ENCODE data around the gene EBPL. TPM values are rescaled to one million over a fixed set of nuclear protein-coding genes. Genes with fewer than 3 reads are reported as not detected.
A peak's percentile ranks its signal among the peaks of the same experiment; 100 is the strongest.
"Not testable (repeated sequence)": the region's sequence is repeated elsewhere in the genome, so short reads cannot be mapped to it uniquely, and the experiment has no call there.

EBPL gene
- total RNA-seq: 40.4 TPM

GRCh38 chr13:49690995-49691784 is at the start of gene EBPL:
TSS of gene EBPL (minus strand) at chr13:49691486. CDS start at chr13:49691424, 62 bp downstream.
- peak; percentile 85 for DNase-seq

DNA sequence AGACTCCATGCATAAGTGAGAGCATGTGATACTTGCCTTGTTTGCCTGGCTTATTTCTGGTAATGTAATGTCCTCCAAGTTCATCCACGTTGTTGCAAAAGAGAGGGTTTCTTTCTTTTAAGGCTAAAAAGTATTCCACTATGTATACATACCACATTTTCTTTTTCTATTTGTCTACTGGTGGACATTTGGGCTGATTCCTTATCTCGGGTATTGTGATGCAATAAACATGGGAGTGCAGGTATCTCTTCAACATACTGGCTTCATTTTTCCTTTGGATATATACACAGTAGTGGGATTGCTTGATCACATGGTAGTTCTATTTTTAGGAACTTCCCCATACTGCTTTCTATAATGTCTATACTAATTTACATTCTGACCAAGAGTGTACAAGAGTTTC is 49.6 kb upstream of the EBPL start:
- no peak for DNase-seq

- DNase-seq: no peak
These were observed 48.4 kb upstream of the EBPL start for GRCh38 chr13:49739498-49740187.

DNA sequence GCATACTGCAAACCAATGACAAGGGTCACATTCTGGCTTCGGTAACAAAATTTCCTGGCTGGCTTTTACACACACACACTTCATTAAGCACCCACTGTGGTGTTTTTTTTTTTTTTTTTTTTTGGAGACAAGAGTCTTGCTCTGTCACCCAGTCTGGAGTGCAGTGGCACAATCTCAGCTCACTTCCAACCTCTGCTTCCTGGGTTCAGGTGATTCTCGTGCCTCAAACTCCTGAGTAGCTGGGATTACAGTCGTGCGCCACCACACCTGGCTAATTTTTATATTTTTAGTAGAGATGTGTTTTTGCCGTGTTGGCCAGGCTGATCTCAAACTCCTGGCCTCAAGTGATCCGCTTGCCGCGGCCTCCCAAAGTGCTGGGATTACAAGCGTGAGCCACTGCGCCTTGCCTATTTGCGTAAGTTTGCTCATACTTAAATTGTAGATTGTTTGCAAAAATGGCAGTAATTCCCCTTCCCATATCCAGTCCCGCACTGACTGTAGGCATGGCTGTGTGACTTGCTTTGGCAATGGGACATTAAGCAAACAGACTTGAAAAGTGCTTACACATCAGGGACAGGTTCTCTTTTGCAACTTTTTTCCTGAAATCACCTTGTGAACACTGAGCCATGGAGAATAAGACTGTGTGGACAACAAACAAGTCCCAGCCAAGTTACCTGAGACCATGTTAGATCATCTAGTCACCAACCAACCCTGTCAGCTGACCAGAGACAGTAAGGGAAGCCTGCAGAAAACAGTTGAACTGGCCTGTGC is 42.1 kb upstream of the EBPL start:
- DNase-seq: no peak

DNA sequence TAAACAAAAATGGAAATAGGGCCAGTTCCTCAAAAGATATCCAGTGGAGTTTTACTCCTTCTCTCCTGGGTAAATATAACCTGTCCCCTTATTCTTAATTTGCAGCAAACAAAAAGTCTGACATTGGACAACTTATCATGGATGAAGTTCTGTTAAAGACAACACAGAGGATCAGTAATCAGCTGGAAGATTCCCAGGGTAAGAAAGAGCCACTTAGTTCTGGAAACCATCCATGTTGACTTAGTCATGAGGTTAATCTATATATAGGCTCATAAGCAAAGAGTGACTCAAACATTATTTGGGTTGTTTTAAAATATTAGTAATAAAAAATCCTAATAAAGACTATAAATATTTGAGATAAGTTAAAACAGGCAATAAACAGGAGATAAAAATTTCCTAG is 40.5 kb upstream of the EBPL start:
- DNase-seq: no peak

GRCh38 chr13:49716615-49717014 is 25.3 kb upstream of the EBPL start:
- no peak for DNase-seq

GRCh38 chr13:49714757-49715156 is 23.5 kb upstream of the EBPL start:
- no peak for DNase-seq

DNA sequence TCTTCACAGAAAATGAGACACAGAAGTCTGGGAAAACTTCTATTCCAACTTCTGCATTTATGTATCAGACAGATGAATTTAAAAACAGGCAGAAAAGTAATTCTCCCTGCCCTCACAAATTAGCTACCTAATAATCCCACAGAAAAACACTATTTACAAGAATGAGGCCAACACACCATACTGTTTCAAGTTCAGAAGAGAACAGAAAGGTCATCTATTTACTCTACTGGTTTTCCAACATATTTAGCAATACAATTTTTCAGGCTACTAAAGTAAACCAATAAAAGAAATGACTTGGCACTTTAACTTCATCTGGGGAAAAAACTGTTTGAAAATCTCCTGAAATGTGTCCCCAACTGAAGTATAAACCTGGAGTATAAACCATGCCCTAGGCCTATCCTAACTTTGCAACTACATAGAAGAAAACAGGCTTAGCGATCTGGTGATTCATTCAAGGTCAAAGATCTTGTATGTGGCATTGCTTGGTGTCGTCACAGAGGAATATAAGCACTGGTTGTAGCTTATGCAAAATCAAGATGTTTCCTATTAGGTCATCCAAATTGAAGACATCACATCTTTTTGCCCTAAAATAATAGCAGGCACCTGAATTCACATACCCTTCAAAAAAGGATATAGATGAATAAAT is 20.1 kb upstream of the EBPL start:
- DNase-seq: no peak

DNA sequence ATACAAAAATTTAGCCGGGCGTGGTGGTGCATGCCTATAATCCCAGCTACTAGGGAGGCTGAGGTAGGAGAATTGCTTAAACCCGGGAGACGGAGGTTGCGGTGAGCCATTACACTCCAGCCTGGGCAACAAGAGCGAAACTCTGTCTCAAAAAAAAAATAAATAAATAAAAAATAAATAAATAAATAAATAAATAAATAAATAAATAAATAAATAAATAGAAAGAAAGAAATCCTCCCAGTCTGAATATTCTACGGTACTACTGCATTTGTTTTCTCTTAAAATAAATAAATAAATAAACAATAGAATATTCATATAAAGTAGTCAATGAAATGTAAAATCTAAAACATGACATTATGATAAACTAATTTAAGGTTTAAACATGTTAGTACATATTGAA is 13.0 kb upstream of the EBPL start:
- not testable (repeated sequence) for DNase-seq

- DNase-seq: no peak
These were observed 10.2 kb upstream of the EBPL start for GRCh38 chr13:49701491-49701890.

GRCh38 chr13:49697468-49697867 is 6.2 kb upstream of the EBPL start:
- DNase-seq: no peak

- no peak for DNase-seq
These were observed 3.2 kb upstream of the EBPL start for GRCh38 chr13:49694446-49694845.

DNA sequence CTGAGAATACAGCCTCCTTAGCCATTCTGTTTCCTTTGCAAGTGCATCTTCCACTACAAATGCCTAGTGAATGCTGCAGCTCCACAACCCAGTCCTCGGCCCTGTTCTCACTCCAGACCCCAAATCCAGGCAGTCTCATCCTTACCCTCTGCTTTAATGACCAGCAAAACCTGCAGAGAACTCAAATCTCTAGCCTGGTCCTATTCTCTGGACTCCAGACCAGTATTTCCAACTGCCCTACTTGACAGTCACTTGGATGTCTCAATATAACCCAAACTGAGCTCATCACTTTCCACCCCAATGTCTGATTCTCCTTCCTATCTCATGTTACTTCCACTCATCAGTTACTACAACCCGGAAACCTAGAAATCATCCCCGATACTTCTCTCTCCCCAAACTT is 2.6 kb upstream of the EBPL start:
- no peak for DNase-seq

GRCh38 chr13:49693191-49693733 is 2.0 kb upstream of the EBPL start:
- DNase-seq: no peak

GRCh38 chr13:49690133-49690994 is 922 bp downstream of the EBPL start:
- DNase-seq: no peak

DNA sequence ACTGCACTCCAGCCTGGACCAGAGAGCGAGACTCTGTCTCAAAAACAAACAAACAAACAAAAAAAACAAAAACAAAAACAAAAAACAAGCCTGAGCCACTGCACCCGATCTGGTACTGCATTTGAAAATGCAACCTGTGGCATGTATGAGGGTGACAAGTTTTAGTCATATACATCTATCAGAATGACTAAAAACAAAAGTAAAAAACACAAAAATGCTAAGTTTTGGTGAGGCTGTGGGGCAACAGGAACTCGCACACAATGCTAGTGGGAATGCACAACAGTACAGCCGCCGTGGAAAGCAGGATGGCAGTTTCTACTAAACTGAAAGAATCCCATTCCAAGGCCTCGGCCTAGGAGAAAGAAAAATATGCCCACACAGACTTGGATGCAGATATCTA is 7.8 kb downstream of the EBPL start:
- no peak for DNase-seq

GRCh38 chr13:49681842-49682435 is 9.3 kb downstream of the EBPL start:
- no peak for DNase-seq

DNA sequence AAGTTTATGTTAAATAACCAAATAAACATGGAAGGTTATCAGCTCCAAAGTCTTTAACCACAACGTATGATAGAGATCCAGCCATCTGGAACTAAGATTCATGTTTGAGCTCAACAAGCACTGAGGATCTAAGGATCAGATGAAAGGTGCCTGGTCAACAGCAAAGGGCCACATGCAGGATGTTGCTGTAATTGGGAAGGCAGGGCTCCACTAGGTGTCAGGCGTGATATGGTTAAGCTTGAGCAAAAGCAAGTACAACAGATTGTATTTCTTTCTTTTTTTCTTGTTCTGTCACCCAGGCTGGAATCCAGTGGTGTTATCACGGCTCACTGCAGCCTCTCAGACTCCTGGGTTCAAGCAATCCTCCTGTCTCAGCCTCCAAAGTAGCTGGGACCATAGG is 12.0 kb downstream of the EBPL start:
- no peak for DNase-seq

- no peak for DNase-seq
These were observed 12.9 kb downstream of the EBPL start for GRCh38 chr13:49678191-49678914.

DNA sequence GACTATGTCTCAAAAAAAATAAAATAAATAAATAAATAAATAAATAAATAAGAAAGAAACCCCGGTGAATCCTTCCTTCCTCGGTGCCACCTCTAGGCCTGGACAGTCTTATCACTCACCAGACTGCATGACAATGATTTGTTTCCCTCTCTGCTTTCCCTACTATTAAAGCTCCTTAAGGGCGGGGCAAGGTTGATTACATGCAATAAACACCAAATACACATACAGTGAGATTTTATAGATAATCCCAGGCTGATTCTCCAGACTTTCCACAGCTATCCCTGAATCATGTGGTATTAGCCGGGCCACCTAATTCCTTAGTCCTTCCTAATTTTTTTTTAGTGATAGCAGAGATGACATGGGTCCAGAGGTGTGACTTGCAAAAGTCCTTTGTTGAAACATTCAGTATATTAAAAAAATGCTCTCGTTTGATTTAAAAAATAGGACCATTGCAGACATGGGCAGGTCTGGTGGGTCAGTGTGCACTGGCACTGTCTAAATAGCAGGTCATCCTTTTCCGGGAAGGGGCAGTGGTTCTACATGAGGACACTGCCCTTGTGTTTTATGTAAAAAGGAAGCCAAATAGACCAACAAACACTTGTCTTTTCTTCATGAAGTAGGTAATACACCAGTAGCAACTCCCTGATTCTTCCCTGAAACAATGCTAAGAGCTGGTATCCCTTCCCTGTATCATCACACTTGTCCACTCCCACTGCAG is 14.5 kb downstream of the EBPL start:
- no peak for DNase-seq
